Right lung (tissue), 5 donors: Measurements from ENCODE around the gene OR6J1. TPM values are rescaled to one million over a fixed set of nuclear protein-coding genes. Genes with fewer than 3 reads are reported as not detected.
"Not testable (repeated sequence)": the region's sequence is repeated elsewhere in the genome, so short reads cannot be mapped to it uniquely, and the experiment has no call there.

Source experiments
- DNase-seq, 2 donors: peaks; one replicate each; pipeline ENCODE4 v3.0.0-alpha.2; 2013
- polyA plus RNA-seq, 5 donors: library from polyadenylated mRNA; unstranded; fragments of 120-200 nt; gene quantifications; one replicate each; pipeline versions ENCODE4 v1.2.1 to v1.2.3, GENCODE V29; 2013; ENCODE audit warnings: inconsistent platforms in 1 of 5, low replicate concordance in 1 of 5; ENCODE audit not compliant: insufficient read length in 5 of 5, insufficient read depth in 1 of 5

Gene OR6J1
- polyA plus RNA-seq, 5 donors: 0.18 to 0.39 (median 0.30) TPM

DNA sequence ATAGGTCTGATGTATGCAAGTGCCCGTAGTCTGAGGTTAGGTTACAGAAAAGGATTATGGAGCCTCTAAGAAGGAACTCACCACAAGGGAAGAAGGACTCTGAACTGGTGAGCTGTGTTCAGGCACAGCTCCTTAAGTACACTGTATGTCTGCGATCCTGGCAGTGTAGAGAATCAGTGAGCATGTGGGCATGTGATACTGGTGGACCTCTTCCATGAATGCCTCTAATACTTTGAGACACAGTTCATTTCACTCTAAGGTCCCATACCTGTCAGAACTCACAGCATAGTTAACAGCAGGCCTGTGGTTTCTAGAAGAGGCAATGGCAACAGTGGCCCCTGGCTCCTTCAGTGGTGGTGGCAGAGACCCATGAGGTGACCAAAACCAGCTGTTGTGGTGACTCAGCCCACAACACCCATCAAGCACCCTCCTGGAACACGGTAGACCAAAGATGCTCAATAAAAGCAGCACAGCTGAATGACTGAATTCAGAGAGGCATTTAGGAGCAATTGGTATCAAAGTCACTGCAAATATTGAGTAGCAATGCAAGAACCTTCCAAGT lies 6.9 kb upstream of the OR6J1 start:
- DNase-seq: no peak

DNA sequence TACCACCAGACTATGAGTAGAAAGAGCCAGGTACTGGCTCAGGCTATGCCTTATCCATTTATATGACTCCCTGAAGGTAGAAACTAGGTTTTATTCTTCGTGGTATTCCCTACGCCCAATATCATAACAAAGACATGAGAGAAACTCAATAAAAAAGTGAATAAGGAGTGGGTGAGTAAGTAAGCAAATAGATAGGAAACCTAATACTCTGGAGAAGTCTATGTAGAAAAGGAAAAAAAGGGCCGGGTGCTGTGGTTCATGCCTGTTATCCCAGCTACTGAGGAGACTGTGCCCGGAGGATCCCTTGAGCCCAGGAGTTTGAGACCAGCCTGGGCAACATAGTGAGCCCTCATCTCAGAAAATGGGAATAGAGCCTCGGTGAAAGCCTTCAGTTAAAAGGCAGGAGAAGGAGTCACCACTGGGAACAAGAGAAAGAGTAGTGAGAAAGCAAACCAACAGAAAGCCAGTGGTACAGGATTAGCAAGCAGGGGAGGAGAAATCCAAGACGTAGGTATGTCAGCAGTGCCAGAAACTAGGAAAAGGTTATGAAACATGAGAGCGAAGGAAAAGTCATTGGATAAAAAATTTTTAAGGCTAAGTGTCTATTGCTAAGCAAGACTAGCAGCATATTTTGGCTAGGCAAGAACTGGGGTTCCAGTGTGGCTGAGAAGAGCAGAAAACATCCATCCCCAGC lies 6.0 kb upstream of the OR6J1 start:
- no peak for DNase-seq

DNA sequence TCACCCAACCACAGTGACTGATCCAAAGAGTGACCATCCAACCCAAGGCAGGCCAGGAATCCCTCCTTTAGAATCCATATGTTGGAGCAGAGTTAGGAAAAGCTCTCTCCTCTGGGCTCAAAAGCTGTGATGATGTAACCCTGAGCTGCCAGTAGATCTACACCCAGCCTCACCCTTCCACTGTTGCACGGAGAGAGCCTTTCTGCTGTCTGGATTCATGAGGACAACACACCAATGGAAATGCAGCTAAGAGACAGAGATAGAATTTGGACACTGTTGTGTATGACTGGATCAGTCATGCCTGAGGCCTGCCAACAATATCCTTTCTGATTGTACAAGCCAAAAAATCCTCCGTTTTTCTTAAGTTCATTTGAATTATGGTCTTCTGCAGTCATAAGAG lies 4.4 kb upstream of the OR6J1 start:
- no peak for DNase-seq

DNA sequence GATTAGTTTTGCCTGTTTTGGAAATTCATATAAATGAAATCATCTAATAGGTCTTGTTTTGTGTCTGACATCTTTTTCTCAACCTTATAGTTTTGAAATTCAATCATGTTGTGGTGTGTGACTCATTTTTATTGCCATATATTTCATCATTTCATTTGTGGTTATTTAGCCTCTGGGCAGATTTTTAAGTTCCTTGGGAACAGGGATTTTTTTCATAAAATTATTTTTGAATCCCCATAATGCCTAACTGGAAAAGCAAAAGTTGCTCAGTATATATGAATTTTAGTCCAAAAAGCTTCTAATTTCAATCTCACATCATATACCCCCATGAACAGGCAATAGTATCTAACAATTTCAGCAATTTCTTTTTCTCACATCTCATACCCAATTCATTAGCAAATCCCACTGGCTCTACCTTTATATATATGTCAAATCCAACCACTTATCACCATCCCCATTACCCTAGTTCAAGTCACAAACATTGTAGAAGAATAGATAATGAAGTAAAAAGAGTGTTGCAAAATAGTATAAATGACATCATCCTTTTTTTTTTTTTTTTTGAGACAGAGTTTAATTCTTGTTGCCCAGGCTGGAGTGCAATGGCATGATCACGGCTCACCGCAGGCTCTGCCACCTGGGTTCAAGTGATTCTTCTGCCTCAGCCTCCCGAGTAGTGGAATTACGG lies 2.6 kb upstream of the OR6J1 start:
- no peak for DNase-seq

DNA sequence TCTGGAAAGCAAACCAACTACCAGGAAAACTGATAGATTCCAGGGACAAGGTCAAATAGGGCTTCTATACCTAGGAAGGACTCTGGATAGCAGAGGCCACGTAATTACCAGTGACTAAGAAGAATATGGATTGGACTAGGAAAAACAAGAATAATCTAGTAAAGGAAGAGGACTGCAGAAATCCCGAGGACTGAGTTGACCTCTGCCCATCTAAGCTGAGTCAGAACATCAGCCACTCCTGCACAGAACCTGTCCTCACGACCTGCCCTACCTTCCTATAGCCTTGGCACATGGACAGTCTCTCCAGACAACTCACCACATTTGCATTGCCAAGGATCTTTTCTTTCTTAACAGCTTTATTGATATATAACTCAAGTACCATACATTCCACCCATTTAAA lies 2.3 kb downstream of the OR6J1 start:
- DNase-seq: no peak

DNA sequence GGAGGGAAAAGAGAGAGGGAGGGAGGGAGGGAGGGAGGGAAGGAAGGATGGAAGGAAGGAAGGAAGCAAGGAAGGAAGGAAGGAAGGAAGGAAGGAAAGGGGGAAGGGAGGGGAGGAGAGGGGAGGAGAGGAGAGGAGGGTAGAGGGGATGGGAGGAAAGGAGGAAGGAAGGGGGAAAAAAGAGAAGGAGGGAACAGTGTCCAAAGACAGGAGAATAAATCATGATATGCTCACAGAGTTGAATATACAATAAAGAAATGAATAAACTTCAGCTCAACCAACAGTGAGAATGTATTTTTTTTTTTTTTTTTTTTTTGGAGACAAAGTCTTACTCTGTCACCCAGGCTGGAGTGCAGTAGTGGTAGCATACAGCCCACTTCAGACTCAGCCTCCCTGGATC lies 4.0 kb downstream of the OR6J1 start:
- DNase-seq: no peak

DNA sequence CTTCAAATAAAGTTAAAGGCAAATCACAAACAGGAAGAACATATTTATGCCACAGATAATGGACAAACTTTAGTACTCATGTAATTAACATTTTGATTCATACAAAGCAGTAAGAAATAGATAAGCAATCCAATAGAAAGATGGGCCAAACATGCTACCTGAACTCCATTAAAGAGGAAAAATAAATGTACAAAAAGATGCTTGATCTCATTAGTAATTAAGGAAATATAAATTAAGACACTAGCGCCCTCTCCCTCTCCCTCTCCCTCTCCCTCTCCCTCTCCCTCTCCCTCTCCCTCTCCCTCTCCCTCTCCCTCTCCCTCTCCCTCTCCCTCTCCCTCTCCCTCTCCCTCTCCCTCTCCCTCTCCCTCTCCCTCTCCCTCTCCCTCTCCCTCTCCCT lies 8.2 kb downstream of the OR6J1 start:
- DNase-seq: not testable (repeated sequence)

DNA sequence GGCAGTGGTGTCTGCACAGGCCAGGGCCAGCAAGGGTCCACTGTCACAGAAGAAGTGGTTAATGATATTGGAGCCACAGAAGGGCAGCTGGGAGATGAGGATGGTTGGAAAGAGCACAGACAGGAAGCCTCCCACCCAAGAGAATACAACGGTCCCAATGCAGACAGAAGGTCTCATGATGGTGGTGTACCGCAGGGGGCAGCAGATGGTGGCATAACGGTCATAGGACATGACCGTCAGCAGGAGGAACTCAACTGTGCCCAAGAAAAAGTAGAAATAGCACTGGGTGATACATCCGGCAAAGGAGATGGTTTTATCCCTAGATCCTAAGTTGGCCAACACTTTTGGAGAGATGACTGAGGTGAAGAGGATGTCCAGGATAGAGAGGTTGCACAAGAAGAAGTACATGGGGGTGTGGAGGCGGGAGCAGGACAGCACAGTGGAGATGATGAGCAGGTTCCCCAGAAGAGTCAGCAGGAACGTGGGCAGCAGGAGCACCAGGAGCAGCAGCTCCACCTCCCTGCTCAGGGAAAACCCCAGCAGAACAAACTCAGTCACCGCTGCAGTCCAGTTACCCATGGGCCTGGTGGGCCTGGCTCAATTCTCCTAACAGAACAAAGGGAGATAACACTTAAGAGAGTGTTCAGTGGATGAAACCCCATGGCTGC lies 9.8 kb downstream of the OR6J1 start:
- DNase-seq: no peak

DNA sequence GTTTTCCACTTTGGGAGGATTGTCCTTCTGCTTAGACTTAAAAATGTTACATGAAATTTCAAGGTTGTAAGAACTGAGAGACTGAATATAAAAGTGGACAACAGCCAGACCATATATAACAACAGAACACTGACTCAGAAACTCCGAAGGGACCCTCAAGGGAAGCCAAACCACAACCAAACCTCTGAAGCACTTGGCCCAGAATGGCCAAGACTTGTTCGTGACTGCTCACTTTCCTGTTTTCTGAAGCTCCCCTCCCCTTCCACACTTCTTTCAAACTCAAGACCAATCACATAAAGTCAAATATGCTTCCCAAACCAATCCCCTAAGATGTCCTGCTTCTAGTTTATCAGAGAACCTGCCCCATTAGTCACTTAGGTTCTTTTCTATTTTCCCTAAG lies 13.7 kb downstream of the OR6J1 start:
- DNase-seq: no peak

DNA sequence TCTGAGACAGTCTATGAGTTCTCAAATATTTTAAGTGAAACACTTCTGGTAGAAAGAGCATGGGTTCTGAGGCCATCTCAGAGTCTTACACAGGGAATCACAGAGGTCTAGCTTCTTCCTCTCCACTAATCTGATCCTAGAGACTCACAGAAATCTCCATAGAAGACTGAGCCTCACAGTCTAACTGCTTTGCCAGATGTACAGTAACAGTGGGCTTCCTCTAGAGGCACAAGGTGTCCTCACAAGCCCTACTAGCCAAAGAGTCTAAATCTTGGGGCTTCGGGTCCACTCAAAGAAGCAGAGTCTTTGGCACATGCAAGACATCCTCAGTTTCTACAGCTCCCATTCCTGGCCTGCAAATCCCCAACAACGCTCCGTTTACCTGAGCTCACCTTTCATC lies 14.1 kb downstream of the OR6J1 start:
- no peak for DNase-seq

DNA sequence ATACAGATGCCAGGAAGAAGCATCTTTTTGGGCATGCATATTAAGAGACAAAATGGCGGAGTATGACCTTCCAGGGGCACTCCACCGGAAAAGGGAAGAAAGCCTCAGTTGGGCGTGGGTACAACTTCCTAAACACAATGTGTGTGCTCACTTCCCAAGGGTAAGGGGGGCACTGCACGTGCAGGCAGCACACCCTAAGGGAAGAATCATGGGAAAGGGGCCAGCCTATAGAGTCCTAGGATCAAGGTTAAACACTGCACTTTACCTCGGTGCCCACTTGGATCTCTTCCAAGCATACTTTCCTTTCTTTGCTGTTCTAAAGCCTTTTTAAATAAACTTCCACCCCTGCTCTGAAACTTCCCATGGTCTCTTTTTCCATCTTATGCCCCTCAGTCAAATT lies 14.8 kb downstream of the OR6J1 start:
- no peak for DNase-seq

DNA sequence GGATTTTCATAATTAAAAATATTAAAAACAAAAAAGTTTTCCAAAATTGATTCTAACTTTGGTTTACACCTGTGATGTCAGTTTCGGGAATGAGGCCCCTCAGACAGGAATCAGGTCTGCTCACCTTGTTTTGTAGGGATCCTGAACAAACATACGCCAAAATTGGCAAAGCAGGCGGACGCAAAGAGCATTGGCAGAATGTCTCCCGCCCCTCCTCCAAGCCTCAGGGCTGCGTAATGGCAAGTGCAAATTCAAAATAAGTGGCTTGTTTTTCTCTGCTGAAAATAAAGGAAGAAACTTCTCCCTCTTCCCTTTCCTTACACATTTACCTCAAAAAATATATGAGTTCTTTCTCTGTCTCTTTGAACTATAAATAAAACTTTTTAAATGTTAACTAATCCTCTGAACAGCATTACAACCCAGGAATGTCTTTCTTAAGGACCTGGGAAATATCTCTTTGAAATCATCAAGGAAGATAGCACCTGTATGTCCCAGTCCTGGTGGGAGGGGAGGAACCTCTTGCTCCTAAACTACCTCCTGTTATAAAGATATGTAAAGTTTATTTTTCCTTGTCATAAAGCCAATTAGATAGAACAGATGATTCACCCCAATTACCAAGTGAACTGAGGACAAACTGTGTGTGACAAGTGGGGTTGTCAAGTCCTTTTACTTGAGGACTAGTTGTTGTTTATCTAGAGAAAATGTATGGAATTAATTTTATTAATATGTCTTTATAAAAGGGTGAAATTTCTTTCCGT lies 16.5 kb downstream of the OR6J1 start:
- DNase-seq: no peak

DNA sequence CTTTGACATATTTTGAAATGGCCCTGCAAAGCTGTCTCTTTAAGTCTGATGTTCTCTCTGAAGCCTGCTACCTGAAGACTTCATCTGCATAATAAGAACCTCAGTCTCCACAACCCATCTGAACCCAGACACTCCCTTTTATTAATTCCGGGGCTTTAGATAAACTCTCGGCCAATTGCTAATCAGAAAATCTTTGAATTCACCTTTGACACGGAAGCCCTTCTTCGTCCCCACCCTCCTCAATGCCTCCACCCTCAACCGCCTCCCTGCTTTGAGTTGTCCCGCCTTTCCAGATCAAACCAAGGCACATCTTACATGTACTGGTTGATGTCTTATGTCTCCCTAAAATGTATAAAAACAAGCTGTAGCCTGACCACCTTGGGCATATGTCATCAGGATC lies 17.6 kb downstream of the OR6J1 start:
- DNase-seq: no peak

DNA sequence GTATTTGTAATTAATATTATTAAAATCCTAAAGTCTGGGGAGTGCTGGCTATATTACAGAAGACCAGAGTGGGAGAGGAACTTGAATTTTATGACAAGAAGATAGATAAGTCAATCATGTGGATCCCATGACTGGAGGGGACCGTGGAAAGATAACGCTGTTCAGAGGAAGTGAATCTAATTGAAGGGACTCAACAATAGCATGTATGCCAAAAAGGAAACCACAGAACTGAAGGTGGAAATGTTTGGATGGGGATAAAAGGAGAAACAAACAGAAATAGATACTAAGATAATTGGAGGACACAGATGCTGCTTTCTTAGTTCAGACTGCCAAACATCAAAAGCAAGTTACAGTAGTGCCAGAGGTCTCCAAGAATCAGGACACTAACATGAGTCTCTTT lies 21.1 kb downstream of the OR6J1 start:
- no peak for DNase-seq

DNA sequence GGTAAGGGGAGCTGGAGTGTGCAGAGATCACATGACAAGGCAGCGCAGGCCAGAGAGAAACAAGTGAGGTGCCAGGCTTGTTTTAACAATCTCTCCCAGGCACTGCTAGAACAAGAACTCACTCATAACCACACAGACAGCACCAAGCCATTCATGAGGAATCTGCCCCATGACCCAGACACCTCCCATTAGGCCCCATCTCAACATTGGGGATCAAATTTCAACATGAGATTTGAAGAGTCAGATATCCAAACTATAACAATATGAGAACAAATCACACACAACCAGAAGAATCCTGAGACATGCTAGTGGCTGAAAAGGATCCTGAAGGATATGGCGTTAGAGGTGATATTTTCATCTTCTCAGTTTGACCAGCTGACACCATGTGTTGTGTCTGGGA lies 21.9 kb downstream of the OR6J1 start:
- DNase-seq: no peak

DNA sequence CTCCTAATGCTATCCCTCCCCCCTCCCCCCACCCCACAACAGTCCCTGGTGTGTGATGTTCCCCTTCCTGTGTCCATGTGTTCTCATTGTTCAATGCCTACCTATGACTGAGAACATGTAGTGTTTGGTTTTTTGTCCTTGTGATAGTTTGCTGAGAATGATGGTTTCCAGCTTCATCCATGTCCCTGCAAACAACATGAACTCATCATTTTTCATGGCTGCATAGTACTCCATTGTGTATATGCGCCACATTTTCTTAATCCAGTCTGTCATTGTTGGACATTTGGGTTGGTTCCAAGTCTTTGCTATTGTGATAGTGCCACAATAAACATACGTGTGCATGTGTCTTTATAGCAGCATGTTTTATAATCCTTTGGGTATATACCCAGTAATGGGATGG lies 28.4 kb downstream of the OR6J1 start:
- DNase-seq: not testable (repeated sequence)

DNA sequence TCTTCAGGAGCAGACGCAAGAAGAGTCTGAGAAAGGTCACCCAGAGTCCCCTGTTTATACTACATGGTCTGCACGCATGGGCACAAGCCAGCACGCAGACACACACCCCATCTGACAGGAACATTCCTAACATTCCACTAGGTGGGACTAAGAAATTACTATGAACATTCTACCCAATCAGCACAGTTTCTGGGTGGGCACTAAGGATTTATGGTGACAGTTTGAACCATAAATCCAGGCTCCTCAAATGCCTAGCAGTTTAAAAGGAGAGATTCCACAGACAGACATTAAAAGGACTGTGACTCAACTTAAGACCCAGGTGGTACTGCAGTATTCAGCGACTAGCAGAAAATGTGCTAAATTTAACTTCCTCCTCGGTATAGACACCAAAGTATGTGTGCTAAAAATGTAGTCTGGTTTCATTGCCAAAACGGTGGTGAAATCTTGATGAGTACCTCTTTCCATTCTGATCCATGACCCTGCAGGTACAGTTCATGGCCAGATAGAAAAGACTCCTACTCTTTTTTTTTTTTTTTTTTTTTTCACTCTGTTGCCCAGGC lies 29.8 kb downstream of the OR6J1 start:
- peak in 1 of 2 donors; percentile 23 for DNase-seq

DNA sequence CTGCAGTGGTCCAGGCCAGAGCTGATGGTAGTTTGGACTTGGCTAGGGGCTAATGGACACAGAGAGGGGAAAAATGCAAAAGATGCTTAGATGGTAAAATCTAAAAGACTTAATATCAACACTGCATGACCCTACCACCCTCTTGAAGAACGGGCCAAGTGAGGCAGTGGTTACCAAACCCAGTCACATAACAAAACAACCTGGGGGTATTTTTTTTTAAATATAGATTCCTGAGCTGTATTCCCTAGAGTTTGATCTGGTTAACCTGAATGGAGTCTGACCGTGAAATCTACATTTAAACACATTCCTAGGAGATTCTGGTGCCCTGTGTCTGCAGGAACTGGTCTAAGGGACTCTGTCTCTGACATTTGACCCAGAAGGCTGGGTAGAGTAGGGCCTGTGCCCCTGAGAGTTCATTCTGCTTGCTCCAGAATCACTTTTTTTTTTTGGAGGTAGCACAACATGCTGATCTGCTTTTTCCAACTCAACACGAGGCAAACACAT lies 30.4 kb downstream of the OR6J1 start:
- no peak for DNase-seq

DNA sequence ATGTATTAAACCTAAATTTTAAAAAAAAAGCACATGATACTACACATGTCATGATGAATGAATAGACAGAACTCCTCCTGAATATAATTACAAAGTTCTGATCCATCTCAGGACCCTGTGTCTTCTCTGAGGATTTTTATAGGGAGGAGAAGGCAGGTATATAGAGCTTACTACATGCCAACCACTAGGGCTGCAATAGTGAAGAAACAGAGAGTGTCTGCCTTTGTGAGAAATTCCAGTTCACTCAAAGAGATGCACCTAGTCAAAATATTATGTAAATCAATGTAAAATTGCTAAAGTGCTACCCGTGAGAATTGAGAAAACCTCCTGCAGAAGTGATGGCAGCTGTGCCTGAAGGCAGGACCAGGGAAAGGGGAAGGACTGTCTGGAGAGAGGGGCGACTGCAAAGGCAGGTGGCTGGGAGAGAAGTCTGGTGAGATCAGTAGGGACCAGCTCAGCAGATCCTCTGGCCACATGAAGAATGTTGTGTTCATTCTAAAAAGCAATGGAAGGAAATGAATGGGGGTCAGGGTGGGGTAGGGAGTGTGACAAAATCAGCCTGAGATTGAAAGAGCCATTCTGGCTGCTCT lies 31.0 kb downstream of the OR6J1 start:
- DNase-seq: no peak

DNA sequence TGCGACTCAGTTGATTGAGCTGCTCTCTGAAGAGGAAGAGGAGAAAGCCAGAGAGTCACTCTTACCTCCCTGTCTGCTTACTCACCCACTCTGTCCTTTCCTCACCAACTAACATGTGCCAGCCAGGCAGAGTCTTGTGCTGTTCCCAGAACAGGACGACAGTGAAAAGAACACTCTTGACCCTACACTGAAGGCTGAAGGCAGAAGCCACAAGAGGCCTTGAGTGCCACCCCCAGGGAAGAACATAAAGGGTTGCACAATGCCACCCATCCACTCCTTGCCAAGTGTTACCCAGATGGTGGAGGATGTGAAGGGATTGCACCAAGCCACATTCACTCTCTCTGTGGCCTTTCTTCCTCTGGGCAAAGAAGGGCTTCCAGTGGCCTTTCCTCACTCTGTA lies 33.2 kb downstream of the OR6J1 start:
- no peak for DNase-seq

DNA sequence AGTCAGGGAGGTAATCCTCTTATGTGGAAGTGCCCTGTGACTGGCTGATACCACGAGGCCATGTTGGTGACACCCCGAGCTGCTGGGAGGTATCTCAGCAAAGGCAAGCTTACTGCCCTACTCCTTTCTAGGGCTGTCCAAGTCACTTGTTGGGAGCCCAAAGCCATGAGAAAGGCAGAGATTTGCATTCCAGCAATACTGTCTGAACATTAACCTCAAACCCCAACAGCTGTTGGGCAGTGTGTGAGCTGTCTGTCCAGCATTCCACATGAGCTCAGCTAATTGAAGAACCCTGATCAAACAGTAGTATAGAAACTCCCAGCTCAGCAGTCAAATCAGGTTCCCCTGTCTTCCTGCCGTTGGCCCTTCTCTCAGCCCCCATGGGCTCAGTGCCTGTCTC lies 36.9 kb downstream of the OR6J1 start:
- no peak for DNase-seq
